A673 (cell line): ENCODE measurements around the gene ENAM.

Source experiments
- EZH2 ChIP-seq: fragments of 200-600 bp; sonication (generic); IDR thresholded peaks from 2 replicates; pipeline ENCODE4 v1.6.1; 2017; ENCODE audit warnings: borderline replicate concordance, low read depth, mild to moderate bottlenecking, mixed read lengths, antibody characterized with exemption, low read length; ENCODE audit not compliant: poor library complexity, severe bottlenecking
- TF ChIP-seq, protein P1 (sequence below): fragments of 300-800, 200-600 bp; sonication (generic); conservative IDR thresholded peaks from 2 replicates; pipeline ENCODE4 v1.5.1; 2017; ENCODE audit warnings: low read depth, mild to moderate bottlenecking, antibody characterized with exemption, low read length, moderate library complexity, mixed read lengths

DNA sequence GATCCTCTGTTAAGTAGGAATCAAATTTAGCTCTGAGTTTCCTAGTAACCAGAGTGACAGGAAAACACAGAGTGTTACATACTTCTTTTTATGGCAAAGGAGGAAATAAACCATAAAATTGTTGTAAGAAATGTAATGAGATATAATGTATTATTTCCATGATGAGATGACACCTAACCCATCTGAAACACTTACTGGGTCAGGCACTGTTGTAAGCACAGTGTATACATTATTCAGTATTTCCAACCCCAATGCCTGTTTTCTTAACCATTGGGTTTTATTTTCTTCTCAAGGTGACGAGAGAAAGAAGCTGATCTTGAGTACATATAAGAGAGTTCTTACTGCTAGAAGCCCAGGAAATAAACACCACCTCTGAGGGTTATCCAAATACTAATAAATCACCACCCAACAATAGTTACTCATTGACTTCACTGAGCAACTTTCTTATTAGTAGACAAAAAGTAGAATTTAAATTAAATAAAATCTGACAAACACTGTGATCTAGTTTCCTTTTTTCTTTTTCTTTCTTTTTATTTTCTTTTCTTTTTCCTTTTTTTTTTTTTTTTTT is 4.2 kb upstream of the ENAM start:
- TF ChIP-seq, protein P1, sequence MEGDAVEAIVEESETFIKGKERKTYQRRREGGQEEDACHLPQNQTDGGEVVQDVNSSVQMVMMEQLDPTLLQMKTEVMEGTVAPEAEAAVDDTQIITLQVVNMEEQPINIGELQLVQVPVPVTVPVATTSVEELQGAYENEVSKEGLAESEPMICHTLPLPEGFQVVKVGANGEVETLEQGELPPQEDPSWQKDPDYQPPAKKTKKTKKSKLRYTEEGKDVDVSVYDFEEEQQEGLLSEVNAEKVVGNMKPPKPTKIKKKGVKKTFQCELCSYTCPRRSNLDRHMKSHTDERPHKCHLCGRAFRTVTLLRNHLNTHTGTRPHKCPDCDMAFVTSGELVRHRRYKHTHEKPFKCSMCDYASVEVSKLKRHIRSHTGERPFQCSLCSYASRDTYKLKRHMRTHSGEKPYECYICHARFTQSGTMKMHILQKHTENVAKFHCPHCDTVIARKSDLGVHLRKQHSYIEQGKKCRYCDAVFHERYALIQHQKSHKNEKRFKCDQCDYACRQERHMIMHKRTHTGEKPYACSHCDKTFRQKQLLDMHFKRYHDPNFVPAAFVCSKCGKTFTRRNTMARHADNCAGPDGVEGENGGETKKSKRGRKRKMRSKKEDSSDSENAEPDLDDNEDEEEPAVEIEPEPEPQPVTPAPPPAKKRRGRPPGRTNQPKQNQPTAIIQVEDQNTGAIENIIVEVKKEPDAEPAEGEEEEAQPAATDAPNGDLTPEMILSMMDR, result no peak
- no peak for TF ChIP-seq EZH2
